Activated CD8-positive, alpha-beta memory T cell treated with anti-CD3 and anti-CD28 coated beads, Interleukin-2, amount 50 U/mL, for 1 hour (primary cell): ENCODE results near the gene NOL3.

Experiments used
- DNase-seq: peaks from one replicate; pipeline ENCODE4 v3.0.0-alpha.2; 2020; ENCODE audit errors: extremely low read depth

Gene NOL3

DNA sequence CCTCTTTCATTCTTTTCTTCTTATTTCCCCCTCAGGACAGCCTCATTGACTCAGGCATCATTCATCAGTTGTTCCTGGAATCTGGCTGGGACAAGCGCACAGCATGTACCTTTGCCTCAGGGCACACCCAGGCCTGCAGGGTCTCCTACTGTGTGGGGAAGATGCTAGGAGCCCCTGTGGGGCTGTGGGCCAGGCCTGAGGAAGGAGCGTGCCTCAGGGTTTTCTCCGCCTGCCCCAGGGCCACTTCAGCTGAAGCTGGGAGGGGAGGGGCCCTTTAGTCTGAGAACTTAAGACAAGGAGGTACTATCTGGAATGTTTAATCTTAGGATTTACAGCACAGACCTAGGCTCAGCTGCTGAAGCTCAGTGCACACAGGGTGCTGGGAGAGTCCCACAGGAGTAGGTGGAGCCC lies 36.5 kb downstream of the NOL3 start:
- DNase-seq: no peak

DNA sequence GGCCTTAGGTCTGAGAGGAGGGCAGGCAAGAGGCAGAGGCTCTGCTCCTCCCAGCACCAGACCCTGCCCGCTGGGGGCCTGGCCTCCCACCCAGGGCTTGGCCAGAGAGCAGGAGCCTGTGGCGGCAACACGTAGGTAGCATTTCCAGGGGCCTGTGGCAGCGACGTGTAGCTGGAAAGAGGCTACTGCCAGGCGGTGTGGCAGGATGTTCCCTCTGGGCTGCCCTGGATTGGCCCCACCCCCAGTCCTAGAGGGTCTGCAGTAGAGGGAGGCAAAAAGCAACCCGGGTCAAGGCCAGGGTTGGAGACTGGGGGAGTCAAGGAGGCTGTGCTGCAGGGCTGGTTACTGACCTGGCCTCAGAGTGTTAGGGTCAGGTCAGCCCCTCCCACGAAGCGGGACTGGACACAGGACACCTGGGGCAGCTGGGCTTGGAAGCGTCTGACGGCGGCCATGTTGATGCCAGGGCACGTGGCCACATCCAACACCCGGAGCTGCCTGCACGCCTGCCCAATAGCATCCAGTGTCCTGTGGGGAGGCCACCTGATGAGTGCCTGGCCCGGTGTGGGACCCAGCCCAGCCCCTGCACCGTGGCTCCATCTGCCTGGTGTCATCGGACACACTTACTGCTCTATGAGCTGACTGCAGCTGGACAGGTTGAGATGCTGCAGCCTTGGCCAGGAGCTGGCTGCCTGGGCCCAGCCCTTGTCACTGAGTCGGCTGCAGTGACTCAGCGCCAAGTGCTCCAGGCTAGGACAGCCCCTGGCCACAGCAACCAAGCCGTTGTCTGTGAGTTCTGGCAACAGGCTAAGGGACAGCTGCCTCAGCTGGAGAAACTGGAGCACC lies 37.1 kb downstream of the NOL3 start:
- no peak for DNase-seq

DNA sequence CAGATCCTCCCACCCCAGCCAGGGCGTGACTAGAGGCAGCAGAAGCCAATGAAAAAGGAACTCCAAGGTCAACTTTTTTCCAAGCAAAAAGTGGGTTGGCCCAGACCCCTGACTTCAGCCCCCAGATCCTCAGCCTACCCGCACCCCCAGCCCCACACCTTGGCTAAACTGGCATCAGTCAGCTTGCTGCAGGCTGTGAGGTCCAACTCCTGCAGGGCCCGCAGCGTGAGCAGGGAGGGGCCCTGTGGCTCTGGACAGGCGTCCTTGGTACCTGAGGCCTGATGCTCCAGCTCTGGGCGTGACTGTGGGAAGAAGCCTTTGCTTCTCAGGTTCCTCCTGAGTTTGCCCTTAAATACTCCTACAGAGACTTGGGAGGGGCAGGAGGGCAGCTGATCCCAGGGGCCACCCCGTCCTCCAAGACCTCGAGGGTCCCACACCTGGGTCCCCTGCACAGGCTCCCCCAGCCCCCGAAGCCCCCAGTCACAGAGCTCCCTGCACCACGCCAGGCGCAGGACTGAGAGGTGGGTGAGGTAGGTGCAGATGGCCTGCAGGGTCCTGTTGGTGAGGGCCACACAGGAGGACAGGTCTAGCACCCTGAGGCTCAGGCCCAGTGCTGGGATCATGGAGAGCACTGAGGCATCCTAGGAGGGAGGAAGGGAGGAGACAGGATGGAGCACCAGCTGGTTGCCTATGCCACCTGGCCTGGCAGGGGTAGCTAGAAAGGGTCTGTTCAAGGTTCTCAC lies 38.0 kb downstream of the NOL3 start:
- no peak for DNase-seq

DNA sequence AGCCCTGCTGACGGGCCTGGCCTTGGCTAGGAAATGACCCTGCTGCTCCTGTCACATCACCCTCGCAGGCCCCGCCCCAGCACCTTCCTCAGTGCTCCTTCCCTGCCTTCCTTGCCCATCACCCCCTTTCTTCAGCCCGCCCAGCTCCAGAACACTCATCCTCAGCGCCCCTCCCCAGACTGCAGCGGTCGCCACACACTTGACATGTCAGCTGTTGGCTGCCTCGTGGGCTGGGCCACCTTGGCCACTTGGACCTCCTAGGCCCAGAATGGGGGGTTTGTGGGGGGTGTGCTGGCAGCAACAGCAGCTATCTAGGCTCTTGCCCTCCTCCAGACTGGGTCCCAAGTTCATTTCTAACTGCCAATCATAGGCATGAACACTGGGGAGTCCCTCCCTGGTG lies 39.2 kb downstream of the NOL3 start:
- no peak for DNase-seq

DNA sequence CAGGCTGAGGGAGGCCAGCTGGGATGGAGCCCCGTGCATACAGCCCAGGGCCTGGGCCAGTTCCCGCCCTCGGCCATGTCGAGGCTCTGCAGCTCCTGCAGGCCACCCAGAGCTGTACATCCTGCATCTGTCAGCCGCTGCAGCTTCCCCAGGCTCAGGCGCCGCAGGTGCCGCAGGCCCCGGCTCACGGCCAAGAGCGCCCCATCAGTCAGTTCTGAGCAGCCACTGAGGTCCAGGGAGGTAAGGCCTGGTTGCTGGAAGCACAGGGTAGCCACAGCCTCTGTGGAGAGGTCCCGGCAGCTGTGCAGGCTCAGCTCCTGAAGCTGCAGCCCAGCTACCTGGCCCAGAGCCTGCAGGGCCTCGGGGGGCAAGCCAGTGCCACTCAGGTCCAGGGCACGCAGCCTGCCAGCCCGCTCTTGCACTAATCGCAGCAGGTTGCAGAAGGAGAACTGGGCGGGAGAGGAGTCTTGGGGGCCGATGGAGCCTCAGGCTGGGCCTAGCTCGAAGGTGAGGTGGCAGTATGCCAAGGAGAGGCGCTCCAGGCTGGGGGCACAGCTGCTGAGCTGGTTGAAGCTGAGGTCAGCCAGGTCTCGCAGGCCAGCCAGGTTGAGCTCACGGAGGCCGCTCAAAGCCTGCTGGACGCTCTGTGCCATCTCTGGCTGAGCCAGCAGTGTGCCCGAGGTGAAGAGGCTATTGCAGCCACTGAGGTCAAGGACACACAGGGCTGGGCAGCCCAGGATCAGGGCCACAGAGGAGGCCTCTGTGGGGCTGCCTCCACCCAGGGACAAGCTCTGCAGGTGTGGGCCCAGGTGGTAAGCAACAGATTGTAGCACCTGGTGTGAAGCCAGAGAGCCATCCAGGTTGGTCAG lies 40.0 kb downstream of the NOL3 start:
- no peak for DNase-seq

DNA sequence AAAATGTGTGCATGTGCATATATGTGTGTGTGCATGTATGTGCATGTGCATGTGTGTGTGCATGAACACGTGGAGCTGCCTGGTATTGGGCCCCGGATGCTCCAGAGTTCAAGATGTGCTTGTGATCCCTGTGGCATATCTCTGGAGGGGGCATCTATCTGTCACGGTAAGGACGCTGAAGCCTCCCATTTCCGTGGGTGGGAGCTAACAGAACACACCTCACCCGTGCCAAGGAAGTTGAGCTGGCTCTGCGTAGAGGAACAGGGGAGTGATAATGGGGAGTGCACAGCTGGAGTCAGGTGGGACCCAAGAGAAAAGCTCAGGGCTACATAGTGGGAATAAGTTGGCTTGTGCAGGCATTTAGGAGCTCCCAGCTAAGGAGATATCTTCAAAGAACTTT lies 41.3 kb downstream of the NOL3 start:
- no peak for DNase-seq

DNA sequence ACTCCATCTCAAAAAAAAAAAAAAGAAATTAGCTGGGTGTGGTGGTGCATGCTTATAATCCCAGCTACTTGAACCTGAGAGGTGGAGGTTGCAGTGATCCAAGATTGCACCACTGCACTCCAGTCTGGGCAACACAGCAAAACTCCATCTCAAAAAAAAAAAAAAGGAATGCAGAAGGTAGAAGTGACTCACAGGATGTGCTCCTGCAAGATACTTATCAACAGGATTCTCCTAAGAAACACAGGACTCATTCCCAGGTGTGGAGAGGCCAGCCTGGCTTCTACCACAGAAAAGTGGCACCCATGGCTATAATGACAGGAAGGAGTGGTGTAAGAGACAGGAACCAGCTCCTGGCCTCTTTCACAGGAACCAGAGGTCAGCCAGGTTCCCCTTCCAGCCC lies 42.4 kb downstream of the NOL3 start:
- no peak for DNase-seq

DNA sequence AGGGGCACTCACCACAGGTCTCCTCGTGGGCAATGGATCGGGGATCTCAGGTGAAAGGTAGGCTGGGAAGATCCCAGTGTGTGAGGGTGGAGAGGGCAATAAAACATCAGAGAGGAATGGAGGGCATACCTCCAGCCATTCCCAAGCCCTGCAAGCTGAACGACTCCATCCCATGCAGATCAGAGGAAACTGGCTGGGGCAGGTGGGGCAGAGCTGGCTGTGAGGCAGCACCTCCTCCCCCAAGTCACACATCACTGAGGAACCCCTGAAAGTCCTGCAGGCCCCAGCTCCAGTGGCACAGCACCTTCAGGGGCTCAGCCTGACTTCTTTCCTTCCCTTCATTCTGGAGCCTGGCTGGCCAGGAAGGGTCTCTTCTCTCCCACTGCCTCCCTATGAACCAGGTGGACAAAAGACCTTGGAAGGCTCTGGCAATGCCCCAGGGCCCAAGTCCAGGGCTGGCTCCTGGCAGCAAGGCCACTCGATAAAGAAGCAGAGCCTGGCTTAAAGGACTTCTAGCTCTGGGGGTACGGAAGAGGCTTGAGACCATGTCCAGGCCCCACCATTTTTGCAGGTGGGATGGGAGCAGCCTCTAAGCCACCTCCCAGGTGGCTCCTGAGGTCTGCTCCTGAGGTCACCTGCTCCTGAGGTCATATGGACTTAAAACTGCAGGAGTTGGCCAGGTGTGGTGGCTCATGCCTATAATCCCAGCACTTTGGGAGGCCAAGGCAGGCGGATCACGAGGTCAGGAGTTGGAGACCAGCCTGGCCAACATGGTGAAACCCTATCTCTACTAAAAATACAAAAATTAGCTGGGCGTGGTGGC lies 43.1 kb downstream of the NOL3 start:
- DNase-seq: no peak

DNA sequence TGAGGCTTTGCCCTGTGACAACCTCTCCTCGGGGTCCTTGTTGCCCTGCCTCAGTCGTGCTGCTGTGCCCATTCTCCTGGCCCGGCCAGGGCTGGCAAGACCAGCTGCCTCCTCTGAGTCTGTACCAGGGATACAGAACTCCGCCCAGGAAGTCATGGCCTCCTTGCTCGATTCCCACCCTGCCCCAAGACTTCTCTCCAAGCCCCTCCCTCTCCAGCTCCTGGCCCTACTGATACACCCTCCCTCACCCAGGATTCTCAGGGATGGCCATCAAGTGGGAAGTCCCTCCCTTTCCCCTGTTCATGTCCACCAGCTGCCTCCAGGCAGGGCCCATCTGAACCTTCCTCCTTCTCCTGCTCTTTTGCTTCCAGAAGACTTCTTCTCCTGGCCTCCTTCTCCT lies 45.4 kb downstream of the NOL3 start:
- no peak for DNase-seq

DNA sequence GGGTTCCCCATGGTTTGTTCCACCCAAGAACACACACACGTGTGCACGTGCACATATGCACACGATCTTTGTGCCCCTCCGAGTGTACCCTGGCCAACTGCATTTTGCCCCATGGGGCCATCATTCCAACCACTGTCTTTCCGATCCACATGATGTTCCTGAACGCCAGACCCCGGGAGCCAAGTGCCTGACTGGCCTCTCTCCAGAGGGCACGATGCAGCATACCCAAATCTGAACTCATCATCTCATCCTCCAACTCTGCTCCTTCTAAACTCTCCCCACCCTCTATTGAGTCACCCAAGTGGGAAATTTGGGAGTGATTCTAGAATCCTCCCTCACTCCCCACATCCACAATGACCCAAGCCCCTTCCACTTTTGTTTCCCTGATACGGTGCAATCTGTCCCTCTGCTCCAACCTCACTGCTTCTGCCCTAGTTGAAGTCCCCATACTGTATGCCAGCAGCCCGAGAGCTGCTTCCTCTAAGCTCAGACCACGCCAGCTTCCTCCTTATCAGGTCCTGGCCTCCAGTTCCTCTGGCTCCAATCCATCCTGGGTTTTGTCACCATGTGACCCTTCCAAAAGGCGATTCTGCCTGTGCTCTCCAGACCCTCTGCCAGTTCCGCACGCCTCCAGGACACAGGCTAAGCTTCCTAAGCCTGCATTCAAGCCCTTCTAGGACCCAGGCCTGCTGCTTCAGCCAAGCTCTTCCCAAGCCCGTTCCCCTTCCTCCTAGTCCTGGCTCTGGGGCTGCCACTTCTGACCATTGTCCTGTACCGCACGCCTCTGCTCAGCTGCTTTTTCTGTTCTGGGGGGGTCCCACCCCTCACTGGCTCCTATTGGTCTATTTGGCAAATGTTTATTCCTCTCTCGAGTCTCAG lies 46.5 kb downstream of the NOL3 start:
- DNase-seq: no peak

DNA sequence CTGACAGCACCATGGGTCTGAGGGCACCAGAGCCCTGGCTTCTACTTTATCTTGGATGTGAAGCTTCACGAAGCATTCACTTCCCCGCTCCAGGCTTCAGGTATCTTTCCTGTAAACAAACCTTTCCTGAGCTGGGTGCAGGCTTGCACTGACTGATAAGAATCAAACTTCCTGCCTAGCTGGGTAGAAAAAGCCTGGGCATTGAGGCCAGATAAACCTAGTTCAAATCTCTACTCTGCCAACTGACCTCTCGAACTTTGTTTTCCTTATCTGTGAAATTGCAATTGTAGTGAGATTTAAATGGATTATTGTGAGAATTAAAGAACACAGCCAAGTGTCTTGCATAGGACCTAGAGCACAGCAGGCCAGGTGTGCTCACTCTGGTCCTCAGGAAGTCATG lies 53.7 kb downstream of the NOL3 start:
- DNase-seq: no peak
